KMS-11 (cell line): Measurements from ENCODE around the gene CRYL1.

Experiments used
- H2AFZ ChIP-seq: fragments of 200-600 bp; sonication (generic); 2 replicates; pipeline ENCODE4 v1.6.1; 2016; ENCODE audit warnings: antibody characterized with exemption, mixed run types, low read depth
- H3K27ac ChIP-seq: fragments of 200-600 bp; sonication (generic); 2 replicates; pipeline ENCODE4 v1.6.1; 2016; ENCODE audit warnings: mild to moderate bottlenecking, mixed run types
- H3K27me3 ChIP-seq: fragments of 200-600 bp; sonication (generic); 2 replicates; pipeline ENCODE4 v1.6.1; 2017; ENCODE audit warnings: mild to moderate bottlenecking, low read depth, mixed run types, moderate library complexity; ENCODE audit not compliant: insufficient read depth
- H3K36me3 ChIP-seq: fragments of 200-600 bp; sonication (generic); 2 replicates; pipeline ENCODE4 v1.6.1; 2017; ENCODE audit warnings: mild to moderate bottlenecking, mixed run types; ENCODE audit not compliant: insufficient read depth
- H3K4me1 ChIP-seq: fragments of 200-600 bp; sonication (generic); 2 replicates; pipeline ENCODE4 v1.6.1; 2016; ENCODE audit warnings: mild to moderate bottlenecking, low read depth, mixed run types; ENCODE audit not compliant: poor library complexity, severe bottlenecking
- H3K4me2 ChIP-seq: fragments of 200-600 bp; sonication (generic); 2 replicates; pipeline ENCODE4 v1.7.0; 2016; ENCODE audit warnings: mild to moderate bottlenecking, mixed run types
- H3K4me3 ChIP-seq: fragments of 200-600 bp; sonication (generic); IDR thresholded peaks from 2 replicates; pipeline ENCODE4 v1.6.1; 2017; ENCODE audit warnings: low read depth, low read length, mixed read lengths; ENCODE audit not compliant: insufficient read depth
- H3K79me2 ChIP-seq: fragments of 200-600 bp; sonication (generic); 2 replicates; pipeline ENCODE4 v1.6.1; 2016; ENCODE audit warnings: low read depth, mixed run types; ENCODE audit not compliant: insufficient read depth
- H3K9ac ChIP-seq: fragments of 200-600 bp; sonication (generic); 2 replicates; pipeline ENCODE4 v1.6.1; 2016; ENCODE audit warnings: mild to moderate bottlenecking, mixed run types
- H4K20me1 ChIP-seq: fragments of 200-600 bp; sonication (generic); 2 replicates; pipeline ENCODE4 v1.6.1; 2016; ENCODE audit warnings: mild to moderate bottlenecking, mixed run types; ENCODE audit not compliant: insufficient read depth
- TF ChIP-seq, protein P1 (sequence below): fragments of 200-600 bp; sonication (generic); conservative IDR thresholded peaks from 2 replicates; pipeline ENCODE4 v1.6.1; 2017; ENCODE audit warnings: low read depth, mild to moderate bottlenecking, antibody characterized with exemption, low read length, moderate library complexity, mixed read lengths

Gene CRYL1

DNA sequence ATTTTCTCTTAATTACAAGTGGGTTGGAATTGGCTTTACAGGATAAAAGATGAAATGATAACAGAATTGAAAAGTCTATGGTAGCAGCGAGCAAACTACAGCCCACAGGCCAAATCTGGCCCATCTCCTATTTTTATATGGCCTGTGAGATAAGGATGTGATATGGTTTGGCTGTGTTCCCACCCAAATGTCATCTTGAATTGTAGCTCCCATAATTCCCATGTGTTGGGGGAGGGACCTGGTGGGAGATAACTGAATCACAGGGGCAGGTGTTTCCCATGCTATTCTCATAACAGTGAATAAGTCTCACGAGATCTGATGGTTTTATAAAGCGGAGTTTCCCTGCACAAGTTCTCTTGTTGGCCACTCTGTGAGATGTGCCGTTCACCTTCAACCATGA lies 19.0 kb downstream of the CRYL1 start:
- Histone ChIP-seq H3K4me1 (no peaks in the 10 kb centered on the region), H3K27me3 (no peaks in the 10 kb centered on the region), H4K20me1 (no peaks in the 10 kb centered on the region), H3K4me3 (no peak overlapping the region), H3K36me3 (no peaks in the 10 kb centered on the region), H3K27ac (no peak overlapping the region), H3K4me2 (no peak overlapping the region), H2AFZ (no peak overlapping the region), H3K9ac (no peak overlapping the region), H3K79me2 (no peaks in the 10 kb centered on the region)
- TF ChIP-seq, protein P1, sequence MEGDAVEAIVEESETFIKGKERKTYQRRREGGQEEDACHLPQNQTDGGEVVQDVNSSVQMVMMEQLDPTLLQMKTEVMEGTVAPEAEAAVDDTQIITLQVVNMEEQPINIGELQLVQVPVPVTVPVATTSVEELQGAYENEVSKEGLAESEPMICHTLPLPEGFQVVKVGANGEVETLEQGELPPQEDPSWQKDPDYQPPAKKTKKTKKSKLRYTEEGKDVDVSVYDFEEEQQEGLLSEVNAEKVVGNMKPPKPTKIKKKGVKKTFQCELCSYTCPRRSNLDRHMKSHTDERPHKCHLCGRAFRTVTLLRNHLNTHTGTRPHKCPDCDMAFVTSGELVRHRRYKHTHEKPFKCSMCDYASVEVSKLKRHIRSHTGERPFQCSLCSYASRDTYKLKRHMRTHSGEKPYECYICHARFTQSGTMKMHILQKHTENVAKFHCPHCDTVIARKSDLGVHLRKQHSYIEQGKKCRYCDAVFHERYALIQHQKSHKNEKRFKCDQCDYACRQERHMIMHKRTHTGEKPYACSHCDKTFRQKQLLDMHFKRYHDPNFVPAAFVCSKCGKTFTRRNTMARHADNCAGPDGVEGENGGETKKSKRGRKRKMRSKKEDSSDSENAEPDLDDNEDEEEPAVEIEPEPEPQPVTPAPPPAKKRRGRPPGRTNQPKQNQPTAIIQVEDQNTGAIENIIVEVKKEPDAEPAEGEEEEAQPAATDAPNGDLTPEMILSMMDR: no peak

DNA sequence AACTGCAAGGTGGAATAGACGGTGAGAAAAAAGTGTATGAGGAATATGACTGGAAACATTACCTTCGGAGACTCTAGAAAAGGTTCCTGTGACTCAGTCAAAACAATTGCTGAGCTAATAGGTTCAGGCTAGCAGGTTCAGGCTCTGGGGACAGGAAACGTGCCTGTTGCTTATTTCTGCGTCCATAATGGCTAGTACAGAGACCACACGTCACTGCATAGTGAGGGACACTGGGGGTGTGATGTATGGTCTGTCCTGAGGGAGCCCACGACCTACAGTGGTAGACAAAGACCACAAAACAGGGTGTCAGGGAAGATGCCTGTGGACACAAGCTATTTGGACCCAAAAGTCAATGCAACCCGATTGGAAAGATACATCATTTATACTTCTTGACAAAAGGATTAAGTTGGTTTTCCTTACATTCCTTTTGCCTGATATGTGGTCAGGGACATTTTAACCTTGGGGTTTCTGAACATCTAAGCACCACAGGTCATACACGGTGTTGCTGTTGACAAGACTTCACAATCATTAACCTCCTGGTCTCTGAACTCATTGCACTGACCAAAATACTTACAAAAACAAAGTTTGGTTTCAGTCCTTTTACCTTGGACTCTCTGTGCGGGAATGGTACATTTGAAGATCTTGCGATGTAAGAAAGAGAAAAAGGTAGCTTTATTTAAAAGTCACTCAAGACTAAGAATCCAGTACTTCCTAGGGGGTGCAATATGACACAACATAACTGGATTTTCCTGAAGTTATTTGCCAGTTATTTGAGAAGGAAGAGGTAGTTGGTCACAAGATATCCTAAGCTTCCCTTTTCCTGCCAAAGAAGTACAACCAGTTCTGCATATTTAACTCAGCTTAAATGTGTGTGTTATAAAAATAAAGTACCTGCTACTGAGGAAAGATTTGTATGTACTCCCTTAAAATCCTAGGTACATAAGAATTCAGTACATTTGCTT lies 20.0 kb downstream of the CRYL1 start:
- Histone ChIP-seq H3K27ac (no peak overlapping the region), H3K4me1 (no peaks in the 10 kb centered on the region), H4K20me1 (no peaks in the 10 kb centered on the region), H2AFZ (no peak overlapping the region), H3K4me2 (no peak overlapping the region), H3K9ac (no peak overlapping the region), H3K79me2 (no peaks in the 10 kb centered on the region), H3K36me3 (no peaks in the 10 kb centered on the region), H3K27me3 (no peaks in the 10 kb centered on the region), H3K4me3 (no peak overlapping the region)
- TF ChIP-seq, protein P1: no peak

DNA sequence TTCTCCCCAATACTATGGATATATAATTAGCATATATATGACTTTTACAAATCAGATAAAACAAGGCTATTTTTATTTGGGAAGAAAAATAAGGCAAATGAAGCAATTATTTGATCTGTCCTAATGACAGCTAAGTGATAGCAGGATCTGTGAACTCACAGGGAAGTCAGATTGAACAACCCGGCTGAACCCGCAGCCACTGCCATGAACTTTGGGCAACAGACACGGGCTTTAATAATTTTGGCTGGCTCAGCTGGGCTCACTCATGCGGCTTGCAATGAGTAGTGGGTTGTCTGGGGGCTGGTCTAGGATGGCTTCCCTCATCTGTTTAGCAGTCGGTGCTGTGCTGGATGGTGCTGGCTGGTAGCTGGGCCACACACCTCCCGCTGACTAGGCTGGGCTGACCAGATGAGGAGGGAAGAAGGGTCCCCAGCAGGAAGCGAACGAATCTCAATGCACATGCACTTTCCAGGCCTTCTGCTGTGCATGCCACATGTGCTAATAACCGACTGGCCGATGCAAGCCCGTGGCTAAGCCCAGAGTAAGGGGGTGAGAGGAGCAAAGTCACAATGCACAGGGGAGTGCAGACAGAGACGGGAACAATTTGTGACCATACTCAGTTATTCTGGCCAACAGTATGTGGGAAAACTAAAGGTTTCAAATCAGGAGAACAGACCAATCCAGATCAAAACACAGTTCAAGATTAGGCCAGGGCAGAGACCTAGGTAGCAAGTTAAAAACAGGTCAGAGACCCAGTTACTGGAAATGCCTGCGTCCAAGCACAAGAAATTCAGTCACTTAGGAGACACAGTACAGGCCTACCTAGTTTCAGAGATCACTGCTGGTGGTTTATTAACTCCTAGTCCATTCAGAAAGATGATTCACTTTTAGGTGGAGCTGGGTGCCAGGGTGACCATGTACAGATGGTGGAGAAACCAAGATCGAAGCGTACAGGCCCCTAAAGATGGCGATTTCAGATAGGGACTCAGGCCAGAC lies 22.3 kb downstream of the CRYL1 start:
- no peaks in the 10 kb centered on the region for H3K27me3 ChIP-seq
- no peak overlapping the region for H2AFZ ChIP-seq
- H3K9ac ChIP-seq: no peak overlapping the region
- H4K20me1 ChIP-seq: no peaks in the 10 kb centered on the region
- H3K79me2 ChIP-seq: no peaks in the 10 kb centered on the region
- no peak overlapping the region for H3K27ac ChIP-seq
- H3K4me1 ChIP-seq: no peaks in the 10 kb centered on the region
- H3K4me2 ChIP-seq: no peak overlapping the region
- TF ChIP-seq, protein P1: no peak
- no peak overlapping the region for H3K4me3 ChIP-seq
- no peaks in the 10 kb centered on the region for H3K36me3 ChIP-seq

DNA sequence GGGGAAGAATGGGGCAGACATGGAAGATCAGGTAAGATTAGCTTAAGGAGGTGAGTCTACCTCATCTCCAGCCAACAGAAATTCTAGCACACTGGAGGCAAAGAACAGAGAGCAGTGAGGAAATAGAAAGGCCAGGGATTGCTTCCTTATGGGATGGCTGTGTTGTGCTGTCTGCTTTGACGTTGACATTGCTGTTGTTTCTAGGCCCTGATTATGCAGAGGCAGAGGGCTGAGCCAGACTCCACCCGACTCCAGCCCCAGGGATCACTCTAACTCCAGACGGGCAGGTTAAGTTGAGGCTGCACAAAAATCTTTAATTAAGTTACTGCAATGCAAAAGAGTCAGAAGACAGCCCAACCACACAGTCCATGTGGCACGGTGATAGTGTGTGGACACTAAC lies 24.1 kb downstream of the CRYL1 start:
- H4K20me1 ChIP-seq: no peaks in the 10 kb centered on the region
- no peaks in the 10 kb centered on the region for H3K4me1 ChIP-seq
- H3K27ac ChIP-seq: no peak overlapping the region
- H3K27me3 ChIP-seq: no peaks in the 10 kb centered on the region
- no peak overlapping the region for H2AFZ ChIP-seq
- no peak overlapping the region for H3K9ac ChIP-seq
- H3K4me2 ChIP-seq: no peak overlapping the region
- no peak overlapping the region for H3K4me3 ChIP-seq
- TF ChIP-seq, protein P1: no peak
- no peaks in the 10 kb centered on the region for H3K79me2 ChIP-seq
- no peaks in the 10 kb centered on the region for H3K36me3 ChIP-seq
